GM18511 (cell line): ENCODE data around the gene KCNIP3.

Experiments
- ATAC-seq: cut with Tn5 transposase; IDR thresholded peaks from one replicate; pipeline ENCODE4 v1.9.1; 2021; ENCODE audit warnings: mild to moderate bottlenecking, moderate library complexity; ENCODE audit not compliant: unreplicated experiment

The KCNIP3 gene

DNA sequence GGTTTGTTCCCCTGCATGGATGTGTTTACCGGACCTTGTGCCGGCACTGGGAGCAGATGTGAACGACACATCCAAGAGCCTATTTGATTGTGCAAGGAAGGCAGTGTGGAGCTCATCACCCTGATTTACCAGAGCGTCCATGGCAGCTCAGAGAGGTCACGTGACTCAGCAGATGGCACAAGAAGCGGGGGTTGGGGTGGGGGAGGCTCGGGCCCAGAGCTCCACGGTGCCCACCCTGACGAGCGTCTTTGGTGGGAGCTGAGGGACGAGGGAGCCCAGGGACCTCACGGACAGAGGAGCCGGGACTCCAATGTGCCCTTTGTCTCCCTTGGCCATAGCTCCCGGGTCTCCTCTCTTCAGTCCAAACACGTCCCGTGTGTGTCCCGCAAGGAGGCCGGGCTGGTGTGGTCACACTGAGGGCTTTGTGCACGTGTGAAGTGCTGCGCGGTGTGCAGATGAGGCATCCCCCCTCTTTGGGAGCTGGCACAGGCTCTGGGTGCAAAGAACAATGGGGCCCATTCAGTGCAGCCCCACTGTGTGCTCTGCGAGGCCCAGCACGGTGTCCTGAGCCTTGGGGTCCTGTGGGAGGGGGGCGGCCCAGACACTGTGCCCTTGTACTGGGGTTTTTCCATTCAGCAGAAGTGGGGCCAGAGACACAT lies 15.5 kb downstream of the KCNIP3 start:
- no peak for ATAC-seq

DNA sequence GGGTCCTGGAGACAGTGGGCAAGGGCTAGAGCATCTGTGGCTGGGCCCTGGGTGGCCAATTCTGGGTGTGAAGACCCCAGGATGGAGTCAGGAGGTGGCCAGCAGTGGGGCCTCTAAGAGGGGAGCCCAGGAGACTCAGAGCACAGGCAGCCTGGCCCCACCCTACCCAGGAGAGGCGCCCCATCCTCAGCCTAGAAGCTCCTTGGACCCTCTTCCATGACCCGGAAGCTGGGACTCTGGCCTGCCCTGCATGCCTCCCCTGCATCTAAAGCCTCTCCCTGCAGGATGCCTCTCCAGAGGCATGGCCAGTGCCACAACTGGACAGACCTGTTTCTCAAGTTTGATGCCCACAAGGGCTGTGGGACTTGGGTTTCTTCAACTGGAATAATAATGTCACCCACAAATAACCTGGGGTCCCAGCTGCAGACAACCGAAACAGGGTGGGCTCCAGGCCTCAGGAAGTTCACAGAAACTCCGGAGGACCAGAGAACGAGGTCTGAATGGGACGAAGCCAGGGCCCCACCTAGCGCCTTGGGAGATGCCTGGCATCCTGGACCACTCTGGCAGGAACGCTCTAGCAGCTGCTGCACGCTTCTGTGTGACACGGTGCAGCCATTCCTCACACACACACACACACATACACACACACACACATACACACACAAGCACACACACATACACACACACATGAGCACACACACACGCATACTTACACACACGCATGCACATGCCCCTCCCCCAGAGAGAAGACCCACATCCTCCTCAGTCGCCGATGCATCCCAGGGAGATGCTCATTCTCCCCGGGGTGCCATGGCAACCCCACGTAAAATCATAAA lies 16.4 kb downstream of the KCNIP3 start:
- ATAC-seq: no peak

DNA sequence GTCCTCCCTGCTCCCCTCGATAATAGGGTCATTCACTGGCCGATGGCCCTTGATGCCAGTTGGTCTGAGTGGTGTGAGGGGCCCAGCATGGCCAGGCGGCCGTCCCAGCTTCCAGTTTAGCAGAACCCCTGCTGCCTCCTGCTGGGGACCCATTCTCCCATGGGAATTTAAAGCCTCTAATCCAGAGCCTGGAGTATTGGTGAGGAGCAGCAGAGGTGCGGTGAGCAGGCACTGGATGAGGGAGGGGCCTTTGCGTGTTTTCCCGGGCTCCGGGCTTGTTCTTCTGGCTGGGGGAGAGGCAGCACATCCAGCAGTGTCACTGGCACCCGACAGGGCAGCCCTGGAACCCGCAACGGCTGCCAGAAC lies 17.4 kb downstream of the KCNIP3 start:
- ATAC-seq: no peak

DNA sequence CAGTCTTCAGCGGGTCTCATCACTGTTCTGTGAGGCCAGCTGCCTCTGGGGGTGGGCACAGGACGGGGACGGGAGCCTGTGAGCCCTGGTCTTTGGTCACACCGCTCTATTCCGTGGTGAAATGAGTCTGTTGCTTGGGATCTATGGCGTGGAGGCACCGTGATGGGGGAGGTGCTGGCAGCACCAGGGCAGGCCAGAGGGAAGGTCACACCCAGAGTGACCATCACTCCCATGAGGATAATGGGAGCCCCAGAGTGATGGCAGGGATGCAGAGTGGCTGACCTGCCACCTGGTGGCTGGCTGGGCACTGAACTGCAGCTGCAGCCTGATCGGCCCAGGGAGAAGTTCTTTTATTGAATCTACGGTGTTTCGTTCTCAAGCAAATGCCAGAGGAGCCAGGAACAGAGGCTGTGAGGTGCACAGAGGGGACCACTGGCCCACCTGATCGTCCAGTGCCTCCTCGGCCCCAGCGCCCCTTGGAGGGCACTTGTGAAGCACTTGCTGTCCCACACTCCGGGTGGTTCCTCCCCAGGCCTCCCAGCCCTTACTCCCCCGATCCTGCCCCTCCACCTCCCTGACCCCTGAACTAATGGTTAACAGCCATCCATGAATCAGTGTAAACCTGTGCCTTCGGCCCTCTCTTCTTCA lies 17.9 kb downstream of the KCNIP3 start:
- no peak for ATAC-seq

DNA sequence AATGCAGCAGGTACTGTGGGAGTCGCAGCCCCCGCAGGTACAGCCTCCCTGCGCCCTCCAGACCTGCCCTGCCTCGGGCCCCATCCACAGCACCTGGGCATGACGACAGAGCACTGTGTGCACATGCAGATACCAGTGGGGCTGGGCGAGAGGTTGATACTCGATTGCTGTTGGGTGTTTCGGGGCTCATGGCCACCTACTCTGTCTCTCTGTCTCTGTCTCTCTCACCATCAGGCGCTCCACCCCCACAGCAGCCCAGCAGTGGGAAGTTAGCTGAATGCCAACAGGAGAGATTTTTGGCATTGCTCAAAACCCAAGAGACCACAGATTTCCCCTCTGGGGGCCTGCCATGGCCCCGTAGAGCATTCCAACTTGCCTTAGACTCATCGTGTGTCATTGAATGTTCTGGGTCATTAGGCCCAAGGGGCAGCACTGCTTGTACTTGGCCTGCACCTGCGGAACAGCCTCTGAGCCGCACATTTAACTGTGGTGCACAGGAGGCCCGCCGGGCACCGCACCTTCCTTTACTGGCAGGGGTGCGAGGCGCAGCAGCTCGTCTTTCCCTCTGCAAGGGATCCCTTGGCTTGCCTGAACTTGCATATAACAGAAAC lies 18.8 kb downstream of the KCNIP3 start:
- no peak for ATAC-seq

DNA sequence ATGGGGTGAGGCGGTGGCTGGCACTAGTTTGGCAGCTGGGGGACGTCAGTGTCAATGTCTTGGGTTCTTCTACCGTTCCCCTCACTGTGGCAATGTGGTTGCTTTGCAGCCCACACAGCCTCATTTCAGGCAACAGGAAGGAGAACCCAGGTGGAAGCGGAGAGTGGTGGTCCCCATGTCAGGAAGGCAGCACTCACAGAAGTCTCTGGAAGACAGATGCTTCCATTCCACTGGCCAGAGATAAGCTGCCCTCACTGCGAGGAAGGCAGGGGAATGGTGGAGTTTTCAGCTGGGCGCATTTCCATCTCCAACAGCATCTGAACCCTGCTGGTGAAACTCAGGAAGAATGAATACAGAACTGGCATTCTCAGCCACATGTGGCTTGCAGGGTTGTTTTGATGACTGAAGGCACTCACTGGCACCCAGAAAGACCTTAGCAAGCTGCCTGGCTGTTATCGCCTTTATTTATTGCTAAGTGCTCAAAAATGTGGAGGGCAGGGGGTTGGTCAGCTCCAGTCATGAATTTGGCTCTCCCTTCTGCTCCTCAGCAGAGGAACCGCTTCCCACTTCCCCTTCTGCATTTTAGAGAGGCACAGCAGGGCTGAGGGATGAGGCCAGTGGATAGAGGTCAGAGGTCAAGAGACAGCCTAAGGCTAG lies 19.4 kb downstream of the KCNIP3 start:
- ATAC-seq: no peak

DNA sequence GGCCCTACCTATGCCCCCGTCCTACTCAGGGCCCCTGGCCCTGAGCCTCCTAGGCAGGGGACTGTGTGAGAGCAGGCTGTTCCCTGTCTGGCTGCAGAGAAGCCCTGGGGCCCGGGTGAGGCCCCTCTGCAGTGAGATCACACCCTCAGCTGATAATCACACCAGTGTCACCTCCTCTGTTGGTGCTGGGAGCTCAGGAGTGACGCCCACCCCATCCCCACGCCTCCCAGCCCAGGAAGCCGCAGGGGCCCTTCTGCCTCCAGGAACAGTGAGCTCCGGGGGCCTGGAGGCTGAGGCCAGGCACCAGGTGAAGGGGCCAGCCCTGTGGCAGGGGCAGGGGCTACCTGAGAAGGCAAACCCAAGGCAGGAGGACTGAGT lies 20.0 kb downstream of the KCNIP3 start:
- ATAC-seq: no peak

DNA sequence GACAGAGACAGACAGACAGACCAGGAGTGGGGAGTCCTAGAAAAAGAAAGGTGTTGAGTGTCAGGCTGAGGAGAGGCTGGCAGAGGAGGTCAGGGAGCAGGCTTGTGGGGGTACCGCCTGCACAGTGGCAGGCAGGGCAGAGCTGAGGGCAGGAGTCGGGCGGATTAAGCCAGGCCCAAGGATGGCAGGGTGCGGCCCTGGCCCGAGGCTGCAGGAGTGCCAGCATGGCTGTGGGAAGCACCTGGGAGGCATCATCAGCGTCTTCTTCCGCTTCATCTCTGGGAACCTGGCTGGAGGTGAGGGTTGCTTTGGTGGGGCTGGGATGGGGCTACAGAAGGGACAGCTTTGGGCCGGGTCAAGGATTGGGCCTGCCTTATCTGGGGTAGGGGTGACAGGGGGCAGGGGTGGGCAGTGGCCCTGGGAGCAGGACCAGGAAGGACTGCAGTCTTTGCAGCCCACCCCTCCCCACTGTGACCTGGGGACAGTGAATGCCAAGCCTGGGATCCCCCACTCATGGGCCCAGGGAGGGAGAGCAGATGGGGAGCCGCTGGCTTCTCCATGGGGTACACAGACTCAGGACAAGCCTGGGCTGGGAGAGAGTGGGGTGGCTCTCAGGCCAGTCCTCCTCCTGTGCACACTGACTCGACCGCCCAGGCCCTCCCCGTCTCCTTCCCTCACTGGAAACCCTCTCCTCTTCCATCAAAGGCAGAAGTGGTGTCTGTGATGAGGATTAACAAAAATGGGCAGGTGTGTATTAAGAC lies 20.7 kb downstream of the KCNIP3 start:
- no peak for ATAC-seq

DNA sequence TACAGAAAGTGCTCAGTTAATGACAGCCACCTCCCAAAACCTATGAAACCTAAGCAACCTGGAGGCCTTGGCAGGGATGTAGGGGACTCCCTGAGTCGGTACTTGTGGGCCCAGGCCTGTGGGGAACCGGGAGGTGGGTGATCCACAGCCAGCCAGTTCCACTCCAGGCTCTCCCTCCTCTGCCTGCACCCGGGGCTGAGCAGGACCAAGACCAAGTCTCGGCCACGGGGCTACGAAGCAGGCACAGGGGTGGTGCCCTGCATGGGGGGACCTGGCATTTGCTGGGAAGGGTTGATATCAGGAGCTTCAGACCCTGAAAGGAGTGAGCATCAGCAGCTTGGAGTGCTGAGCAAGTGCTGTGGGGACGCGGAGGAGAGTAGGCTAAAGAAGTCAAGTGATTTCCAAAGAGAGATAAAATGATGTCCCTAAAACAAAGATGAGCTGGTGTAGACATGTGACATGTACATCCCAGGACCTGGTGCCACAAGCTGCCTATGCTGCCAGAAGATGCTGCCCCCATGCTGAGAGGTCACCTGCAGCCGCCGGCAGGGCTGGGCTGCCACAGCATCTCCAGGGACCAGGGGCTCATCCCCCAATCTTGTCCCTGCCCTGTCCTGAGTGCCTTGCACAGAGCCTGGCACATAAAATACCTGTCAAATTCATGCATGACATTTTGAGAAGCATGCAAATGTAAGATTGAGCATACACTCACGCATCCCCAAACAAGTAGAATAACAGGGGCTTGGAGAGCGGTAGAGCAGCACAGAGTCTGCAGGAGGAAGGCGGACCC lies 21.5 kb downstream of the KCNIP3 start:
- no peak for ATAC-seq

DNA sequence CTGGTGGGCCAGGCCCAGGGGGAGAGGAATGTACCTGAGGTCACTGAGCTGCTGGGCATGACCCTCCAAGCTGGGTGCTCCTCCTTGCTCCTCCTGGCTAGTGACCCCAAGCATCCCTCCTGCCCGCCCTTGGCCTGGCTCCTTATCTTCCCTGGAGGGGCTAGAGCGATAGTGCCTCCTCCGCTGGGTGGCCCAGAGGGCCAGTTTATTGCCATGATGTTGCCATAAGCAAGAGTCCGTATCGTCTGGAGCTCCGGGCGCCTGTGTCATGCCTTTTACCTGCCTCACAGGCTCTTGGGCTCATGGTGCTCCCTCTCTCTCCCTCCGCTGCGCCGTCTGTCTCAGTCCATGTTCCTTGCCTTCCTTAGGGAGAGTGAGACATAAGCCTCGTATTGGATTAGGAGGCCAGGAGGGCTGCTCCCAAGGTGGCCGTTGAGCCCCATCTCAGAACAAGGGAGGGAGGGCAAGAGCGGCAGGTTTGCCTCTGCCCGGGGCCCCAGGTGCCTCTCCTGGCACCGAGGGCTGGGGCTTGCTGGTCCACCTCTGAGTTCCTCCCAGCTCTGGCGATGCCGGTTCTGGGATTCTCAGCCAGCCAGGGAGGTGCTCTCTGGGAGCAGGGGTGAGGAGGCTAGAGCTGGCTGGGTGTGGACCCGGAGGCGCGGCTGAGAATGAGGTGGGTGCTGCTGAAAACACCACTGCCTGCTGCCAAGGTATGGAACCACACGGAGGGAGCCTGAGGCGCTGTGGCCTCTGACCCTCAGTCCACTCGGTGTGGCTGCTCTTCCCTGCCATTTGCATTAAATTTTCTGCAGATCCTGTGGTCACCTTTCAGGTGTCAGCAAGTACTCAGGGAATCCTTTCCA lies 22.6 kb downstream of the KCNIP3 start:
- ATAC-seq: no peak

DNA sequence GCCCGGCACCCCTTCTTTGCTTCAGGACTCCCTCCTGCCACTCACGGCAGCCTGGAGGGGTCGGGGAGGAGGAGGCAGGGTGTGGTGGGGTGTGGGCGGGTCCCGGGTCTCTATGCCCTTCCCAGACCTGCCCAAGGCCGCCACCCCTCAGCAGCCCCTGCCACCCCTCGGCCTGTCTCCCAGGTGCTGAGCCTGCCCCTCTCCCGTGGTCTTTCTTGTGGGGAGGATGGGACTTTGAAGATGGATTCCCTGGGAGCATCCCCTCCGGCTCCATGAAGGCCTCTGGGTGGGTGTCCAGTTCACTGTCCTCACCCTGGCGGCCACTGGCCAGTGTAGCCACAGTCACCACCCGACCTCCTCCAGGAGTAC lies 23.2 kb downstream of the KCNIP3 start:
- ATAC-seq: no peak

DNA sequence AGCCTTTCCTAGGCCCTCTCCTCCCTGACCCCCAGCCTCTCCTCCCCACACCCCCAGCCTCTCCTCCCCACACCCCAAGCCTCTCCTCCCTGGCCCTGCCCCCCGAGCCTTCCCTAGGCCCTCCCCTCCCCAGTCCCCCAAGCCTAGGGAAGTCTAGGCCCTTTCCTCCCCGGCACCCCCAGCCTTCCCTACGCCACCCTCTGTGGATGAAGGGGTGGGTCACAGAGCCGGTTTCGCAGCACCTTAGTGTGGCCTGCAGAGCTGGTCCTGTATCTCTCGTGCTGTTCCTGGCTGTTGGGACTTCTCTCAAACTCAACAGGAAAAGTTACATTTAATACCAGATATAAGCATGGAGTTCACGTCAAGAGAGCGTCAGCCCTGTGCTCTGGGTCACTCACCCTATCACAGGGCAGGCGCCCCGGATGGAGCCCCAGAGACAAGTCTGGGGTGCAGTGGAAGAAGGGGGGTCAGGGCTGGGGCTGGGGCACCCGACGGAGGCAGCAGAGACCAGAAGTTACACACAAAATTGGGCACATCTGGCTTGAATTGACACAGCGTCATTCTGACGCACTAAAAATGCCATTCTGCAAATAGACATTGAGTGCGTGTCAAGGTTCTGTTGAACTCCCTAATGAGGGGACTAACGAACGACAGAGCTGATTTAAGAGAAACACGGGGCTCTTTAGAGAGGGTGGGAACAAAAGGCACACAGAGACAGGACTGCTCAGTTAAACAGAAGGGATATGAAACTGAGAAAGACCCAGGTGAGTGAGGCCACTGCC lies 24.0 kb downstream of the KCNIP3 start:
- no peak for ATAC-seq

DNA sequence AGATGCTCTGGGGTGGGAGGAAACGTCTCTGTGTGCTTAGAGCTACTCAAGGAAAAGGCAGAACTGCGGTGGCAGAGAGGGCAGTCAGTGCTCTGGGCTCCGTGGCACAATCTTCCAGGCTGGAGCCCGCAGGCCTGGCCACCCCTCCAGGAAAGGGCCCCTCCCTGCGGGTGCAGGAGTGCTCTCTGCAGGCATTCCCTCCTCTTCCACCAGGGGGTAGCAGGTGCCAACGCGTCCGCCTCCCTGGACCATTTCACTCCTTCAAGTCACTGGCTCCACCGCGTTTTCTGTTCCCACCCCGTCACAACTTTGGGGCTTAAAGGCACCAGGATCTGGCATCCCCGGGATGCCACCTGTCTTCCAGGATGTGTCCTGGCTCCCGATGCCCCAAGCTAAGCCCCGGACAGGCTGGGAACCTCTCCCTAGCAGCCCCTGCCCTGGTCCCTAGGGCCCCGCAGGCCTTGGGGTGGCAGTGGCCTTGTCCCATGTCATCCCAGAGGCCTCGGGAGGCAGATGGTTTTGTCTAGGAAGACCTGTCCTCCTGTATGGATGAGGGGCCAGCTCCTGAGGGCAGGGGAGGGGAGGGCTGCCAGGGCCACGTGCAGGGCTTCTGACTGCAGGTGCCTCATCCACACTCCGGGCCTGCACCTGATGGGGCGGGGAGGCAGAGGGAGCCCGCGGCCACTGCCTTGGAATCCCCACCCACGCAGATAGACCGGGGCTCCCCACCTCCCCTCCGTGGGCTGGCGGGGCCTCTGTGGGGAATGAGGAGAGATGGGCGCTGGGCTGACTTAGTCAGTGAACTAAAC lies 26.4 kb downstream of the KCNIP3 start:
- no peak for ATAC-seq

DNA sequence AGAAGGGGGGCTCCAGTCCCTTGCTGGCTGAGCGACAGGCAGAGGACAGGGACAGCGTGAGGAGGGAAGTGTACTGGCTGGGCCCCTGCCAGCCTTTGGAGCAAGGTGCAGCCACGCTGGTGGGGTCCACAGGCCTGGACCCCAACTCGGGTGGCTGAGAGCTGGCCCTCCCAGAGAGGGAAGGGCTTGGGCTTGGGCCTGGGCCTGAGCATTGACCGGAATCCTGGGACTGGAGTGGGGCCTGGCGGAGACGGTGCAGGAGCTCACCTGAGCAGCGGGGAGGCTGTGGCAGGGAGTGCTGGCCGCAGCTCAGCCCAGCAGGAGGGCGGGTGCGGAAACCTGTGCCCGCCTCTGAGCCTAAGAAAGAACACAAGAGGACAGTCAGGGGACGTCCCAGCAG lies 27.9 kb downstream of the KCNIP3 start:
- ATAC-seq: no peak

DNA sequence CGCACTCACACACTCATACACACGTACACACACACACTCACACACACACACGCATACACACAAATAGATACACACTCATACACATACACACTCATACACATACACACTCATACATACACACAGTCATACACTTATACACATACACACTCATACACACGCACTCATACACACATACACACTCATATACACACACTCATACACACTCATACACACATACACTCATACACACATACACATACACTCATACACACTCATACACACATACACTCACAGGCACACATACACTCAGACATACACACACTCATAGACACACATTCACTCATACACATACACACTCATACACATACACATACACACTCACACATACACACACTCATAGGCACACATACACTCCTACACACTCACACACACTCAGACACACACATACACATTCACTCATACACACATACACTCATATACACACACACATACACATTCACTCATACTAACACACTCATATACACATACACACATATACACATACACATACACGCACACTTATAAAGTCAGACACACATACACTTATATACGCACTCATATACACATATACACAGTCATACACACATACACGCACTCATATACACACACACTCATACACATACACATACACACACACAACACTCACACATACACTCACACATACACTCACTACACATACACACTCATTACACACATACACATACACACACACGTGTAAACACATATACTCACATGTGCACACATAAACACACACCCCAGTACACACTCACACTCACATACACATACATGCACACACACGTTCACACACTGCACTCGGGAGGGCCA lies 28.7 kb downstream of the KCNIP3 start:
- no peak for ATAC-seq

DNA sequence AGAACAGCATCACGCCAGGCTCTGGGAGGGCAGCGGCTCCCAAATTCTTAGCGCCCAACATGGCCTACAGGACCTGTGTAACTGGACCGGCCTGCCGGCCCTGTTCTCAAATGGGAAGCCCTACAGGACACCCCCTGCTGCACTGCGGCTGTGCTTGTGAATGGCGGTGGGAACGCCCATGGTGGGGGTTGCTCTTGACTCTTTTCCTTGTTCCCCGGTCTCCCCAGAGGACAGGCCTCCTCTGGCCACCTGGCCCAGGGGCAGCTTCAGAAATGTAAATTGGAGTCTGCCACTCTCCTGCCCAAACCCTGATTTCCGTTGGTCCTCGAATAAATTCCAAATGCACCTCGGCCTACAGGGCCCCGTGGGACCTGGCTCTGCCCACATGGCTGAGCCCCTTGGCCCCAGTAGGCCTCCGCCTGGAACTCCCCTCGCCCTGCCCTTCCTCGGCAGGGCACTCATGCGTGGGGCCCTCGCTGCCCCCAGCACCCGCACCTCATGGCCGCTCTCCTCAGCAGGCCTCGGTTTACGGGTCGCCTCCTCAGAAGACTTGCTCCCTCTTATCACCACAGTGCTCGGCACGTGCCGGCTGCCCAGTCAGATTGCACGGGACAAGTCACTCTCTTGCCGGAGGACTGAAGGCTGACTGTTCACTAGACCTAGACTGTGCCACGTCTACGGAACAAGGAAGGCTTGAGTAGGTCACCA lies 29.4 kb downstream of the KCNIP3 start:
- ATAC-seq: no peak
